H1 (cell line): ENCODE results near the gene ARL14. TPM values are rescaled to one million over a fixed set of nuclear protein-coding genes. Genes with fewer than 3 reads are reported as not detected.

ENCODE experiments used
- CHD7 ChIP-seq: fragments of 300-600 bp; sonication (generic); IDR thresholded peaks from 2 replicates; pipeline ENCODE4 v1.7.1; 2012; ENCODE audit warnings: low read length, moderate library complexity, mild to moderate bottlenecking, inconsistent platforms; ENCODE audit not compliant: insufficient replicate concordance
- CTBP2 ChIP-seq: IDR thresholded peaks from 2 replicates; pipeline ENCODE4 v1.7.0; 2011; ENCODE audit warnings: borderline replicate concordance, mild to moderate bottlenecking, moderate library complexity, mixed read lengths, low read length; ENCODE audit not compliant: insufficient read depth, insufficient read length
- HDAC6 ChIP-seq: IDR thresholded peaks from one replicate; pipeline ENCODE4 v1.7.1; 2012; ENCODE audit warnings: low read depth, mild to moderate bottlenecking, inconsistent platforms, low read length, moderate library complexity
- KDM1A ChIP-seq: fragments of 200-600, 300-600 bp; sonication (generic); IDR thresholded peaks from 2 replicates; pipeline ENCODE4 v1.7.1; 2016; ENCODE audit warnings: mild to moderate bottlenecking, low read length, borderline replicate concordance
- POLR2AphosphoS5 ChIP-seq: IDR thresholded peaks from 2 replicates; pipeline ENCODE4 v1.6.1; 2011; ENCODE audit warnings: low read depth, low read length
- POU5F1 ChIP-seq: IDR thresholded peaks from 2 replicates; pipeline ENCODE4 v1.6.1; 2011; ENCODE audit warnings: low read depth, mild to moderate bottlenecking, low read length, moderate library complexity
- RNF2 ChIP-seq: fragments of 200-900, 300-1000 bp; sonication (generic); IDR thresholded peaks from 2 replicates; pipeline ENCODE4 v1.7.1; 2016; ENCODE audit warnings: borderline replicate concordance, low read depth, mild to moderate bottlenecking, antibody characterized with exemption, low read length; ENCODE audit not compliant: poor library complexity, severe bottlenecking; ENCODE audit errors: missing control alignments
- SIX5 ChIP-seq: IDR thresholded peaks from 2 replicates; pipeline ENCODE4 v1.6.1; 2011; ENCODE audit warnings: mild to moderate bottlenecking, low read depth, low read length
- SP1 ChIP-seq: IDR thresholded peaks from 2 replicates; pipeline ENCODE4 v1.6.1; 2011; ENCODE audit warnings: low read depth, low read length
- SUZ12 ChIP-seq: fragments of 200-600 bp; sonication (generic); IDR thresholded peaks from 2 replicates; pipeline ENCODE4 v1.6.1; 2012; ENCODE audit warnings: mild to moderate bottlenecking, inconsistent platforms, low read length, moderate library complexity, mixed read lengths
- TCF12 ChIP-seq: IDR thresholded peaks from 2 replicates; pipeline ENCODE4 v1.6.1; 2011; ENCODE audit warnings: low read depth, mild to moderate bottlenecking, low read length
- YY1 ChIP-seq: IDR thresholded peaks from 2 replicates; pipeline ENCODE4 v1.6.1; 2011; ENCODE audit warnings: low read depth, mild to moderate bottlenecking, low read length
- ZNF274 ChIP-seq: IDR thresholded peaks from 2 replicates; pipeline ENCODE4 v1.7.0; 2012; ENCODE audit warnings: low read length, borderline replicate concordance; ENCODE audit errors: extremely low read depth
- polyA plus RNA-seq, 7 experiments: library from polyadenylated mRNA; depleted of rRNA in 3 of 7; stranded (reverse) in 5 of 7; unstranded in 2 of 7; fragments of >200 nt in 5 of 7; fragments of 200-250 nt in 2 of 7; gene quantifications; 1 replicate in 5 of 7; 2 replicates in 1 of 7; 4 replicates in 1 of 7; pipeline versions ENCODE4 v1.2.1 to v1.2.3, GENCODE V29; 2011 to 2013; ENCODE audit warnings: missing spikeins in 2 of 7, mixed read lengths in 2 of 7
- total RNA-seq: library from RNA; stranded (reverse); fragmentation: NEBNext Ultra II Directional; extraction: Animal tissue kit (Norgen Biotek cat#: 25700); gene quantifications from 2 replicates; pipeline ENCODE4 v1.2.1, GENCODE V29; 2021

The ARL14 gene
- total and polyA plus RNA-seq, 2 of the 8 experiments (the other 6 are each of a cell fraction or from before 2014, with no cell fraction given): not detected

- TF ChIP-seq CHD7: no peak
- no peak for TF ChIP-seq POU5F1
- TF ChIP-seq KDM1A: no peak
- no peak for TF ChIP-seq SUZ12
- no peak for TF ChIP-seq HDAC6
- TF ChIP-seq POLR2AphosphoS5: no peak
- TF ChIP-seq CTBP2: no peak
- no peak for TF ChIP-seq TCF12
- no peak for TF ChIP-seq SP1
- TF ChIP-seq YY1: no peak
- no peak for TF ChIP-seq RNF2
- TF ChIP-seq ZNF274: no peak
- no peak for TF ChIP-seq SIX5
These were observed 16.2 kb downstream of the ARL14 start (continued) for GRCh38 chr3:160693191-160693590.
